ENCODE data around the gene VILL.

The VILL gene

GRCh38 chr3:37991109-37991508 lies 523 bp downstream of the VILL start:
- no peak for FAIRE-seq
- TF ChIP-seq POU2F2 (IDR thresholded peaks at IDR 0.05; ENCODE audit: low read depth, low read length): no peak
- no peak for TF ChIP-seq PAX5 (IDR thresholded peaks at IDR 0.05; ENCODE audit: insufficient read depth, low read length, severe bottlenecking)
- TF ChIP-seq SPI1 (IDR thresholded peaks at IDR 0.05; ENCODE audit: low read depth, low read length): no peak
- no peak for TF ChIP-seq POLR2AphosphoS5 (IDR thresholded peaks at IDR 0.05; ENCODE audit: low read depth, low read length)
- no peak for DNase-seq (ENCODE audit: insufficient read length, low spot score)

GRCh38 chr3:37991823-37992222 lies 1.2 kb downstream of the VILL start:
- TF ChIP-seq POLR2A (IDR thresholded peaks at IDR 0.05; ENCODE audit: low read depth, low read length) (no peak), POLR2AphosphoS5 (IDR thresholded peaks at IDR 0.05; ENCODE audit: low read depth, low read length) (no peak), TAF1 (IDR thresholded peaks at IDR 0.05; ENCODE audit: low read depth, low read length) (no peak), PAX5 (IDR thresholded peaks at IDR 0.05; ENCODE audit: insufficient read depth, low read length, severe bottlenecking) (no peak), SPI1 (IDR thresholded peaks at IDR 0.05; ENCODE audit: low read depth, low read length) (no peak), POU2F2 (IDR thresholded peaks at IDR 0.05; ENCODE audit: low read depth, low read length) (no peak)

GRCh38 chr3:37992271-37993066 lies 1.9 kb downstream of the VILL start:
- no peak for TF ChIP-seq POU2F2 (IDR thresholded peaks at IDR 0.05; ENCODE audit: low read depth, low read length)
- no peak for TF ChIP-seq POLR2AphosphoS5 (IDR thresholded peaks at IDR 0.05; ENCODE audit: low read depth, low read length)
- TF ChIP-seq TAF1 (IDR thresholded peaks at IDR 0.05; ENCODE audit: low read depth, low read length): no peak
- TF ChIP-seq SPI1 (IDR thresholded peaks at IDR 0.05; ENCODE audit: low read depth, low read length): no peak
- TF ChIP-seq PAX5 (IDR thresholded peaks at IDR 0.05; ENCODE audit: insufficient read depth, low read length, severe bottlenecking): no peak
- no peak for TF ChIP-seq POLR2A (IDR thresholded peaks at IDR 0.05; ENCODE audit: low read depth, low read length)
- FAIRE-seq: no peak
- DNase-seq (ENCODE audit: insufficient read length, low spot score): no peak

More at GRCh38 chr3:37991823-37992222, 1.2 kb downstream of the VILL start:
- DNase-seq (ENCODE audit: insufficient read length, low spot score) (no peak), FAIRE-seq (no peak)

GRCh38 chr3:37993067-37993455 lies 2.5 kb downstream of the VILL start:
- FAIRE-seq (no peak), DNase-seq (ENCODE audit: insufficient read length, low spot score) (no peak)
- TF ChIP-seq SPI1 (IDR thresholded peaks at IDR 0.05; ENCODE audit: low read depth, low read length): no peak
- no peak for TF ChIP-seq POU2F2 (IDR thresholded peaks at IDR 0.05; ENCODE audit: low read depth, low read length)
- TF ChIP-seq POLR2AphosphoS5 (IDR thresholded peaks at IDR 0.05; ENCODE audit: low read depth, low read length): no peak
- TF ChIP-seq POLR2A (IDR thresholded peaks at IDR 0.05; ENCODE audit: low read depth, low read length): no peak
- no peak for TF ChIP-seq PAX5 (IDR thresholded peaks at IDR 0.05; ENCODE audit: insufficient read depth, low read length, severe bottlenecking)
- no peak for TF ChIP-seq TAF1 (IDR thresholded peaks at IDR 0.05; ENCODE audit: low read depth, low read length)

GRCh38 chr3:37993460-37993819 lies 2.9 kb downstream of the VILL start:
- DNase-seq (ENCODE audit: insufficient read length, low spot score) (no peak), FAIRE-seq (no peak)
- TF ChIP-seq POU2F2 (IDR thresholded peaks at IDR 0.05; ENCODE audit: low read depth, low read length) (no peak), SPI1 (IDR thresholded peaks at IDR 0.05; ENCODE audit: low read depth, low read length) (no peak), POLR2AphosphoS5 (IDR thresholded peaks at IDR 0.05; ENCODE audit: low read depth, low read length) (no peak), POLR2A (IDR thresholded peaks at IDR 0.05; ENCODE audit: low read depth, low read length) (no peak)

- FAIRE-seq: peak; percentile 96
- TF ChIP-seq SPI1 (IDR thresholded peaks at IDR 0.05; ENCODE audit: low read depth, low read length) (peak; percentile 55), TAF1 (IDR thresholded peaks at IDR 0.05; ENCODE audit: low read depth, low read length) (peak; percentile 71), POLR2AphosphoS5 (IDR thresholded peaks at IDR 0.05; ENCODE audit: low read depth, low read length) (peak; percentile 82), PAX5 (IDR thresholded peaks at IDR 0.05; ENCODE audit: insufficient read depth, low read length, severe bottlenecking) (no peak), POU2F2 (IDR thresholded peaks at IDR 0.05; ENCODE audit: low read depth, low read length) (no peak), POLR2A (IDR thresholded peaks at IDR 0.05; ENCODE audit: low read depth, low read length) (peak; percentile 74; the same call in 1 of the 2 replicates)
- peak; percentile 59 for DNase-seq (ENCODE audit: insufficient read length, low spot score)
Measured at GRCh38 chr3:37993820-37994638, 3.4 kb downstream of the VILL start.

GRCh38 chr3:37994639-37994972 lies 4.0 kb downstream of the VILL start:
- FAIRE-seq (no peak), DNase-seq (ENCODE audit: insufficient read length, low spot score) (no peak)
- TF ChIP-seq POLR2A (IDR thresholded peaks at IDR 0.05; ENCODE audit: low read depth, low read length) (no peak), TAF1 (IDR thresholded peaks at IDR 0.05; ENCODE audit: low read depth, low read length) (no peak), SPI1 (IDR thresholded peaks at IDR 0.05; ENCODE audit: low read depth, low read length) (no peak), POU2F2 (IDR thresholded peaks at IDR 0.05; ENCODE audit: low read depth, low read length) (no peak), POLR2AphosphoS5 (IDR thresholded peaks at IDR 0.05; ENCODE audit: low read depth, low read length) (no peak), PAX5 (IDR thresholded peaks at IDR 0.05; ENCODE audit: insufficient read depth, low read length, severe bottlenecking) (no peak)

GRCh38 chr3:37995652-37996641 lies 5.4 kb downstream of the VILL start:
- DNase-seq (ENCODE audit: insufficient read length, low spot score) (no peak), FAIRE-seq (peak; percentile 33)
- TF ChIP-seq POLR2A (IDR thresholded peaks at IDR 0.05; ENCODE audit: low read depth, low read length) (no peak), POLR2AphosphoS5 (IDR thresholded peaks at IDR 0.05; ENCODE audit: low read depth, low read length) (no peak), SPI1 (IDR thresholded peaks at IDR 0.05; ENCODE audit: low read depth, low read length) (no peak)

Measured in GM12891 (cell line).